EH (cell line): ENCODE results near the gene TEKTIP1.
"Not testable (repeated sequence)": the region's sequence is repeated elsewhere in the genome, so short reads cannot be mapped to it uniquely, and the experiment has no call there.

Experiments
- DNase-seq: peaks from one replicate; pipeline ENCODE4 v3.0.0-alpha.2; 2015; ENCODE audit warnings: low read depth

TEKTIP1 gene

DNA sequence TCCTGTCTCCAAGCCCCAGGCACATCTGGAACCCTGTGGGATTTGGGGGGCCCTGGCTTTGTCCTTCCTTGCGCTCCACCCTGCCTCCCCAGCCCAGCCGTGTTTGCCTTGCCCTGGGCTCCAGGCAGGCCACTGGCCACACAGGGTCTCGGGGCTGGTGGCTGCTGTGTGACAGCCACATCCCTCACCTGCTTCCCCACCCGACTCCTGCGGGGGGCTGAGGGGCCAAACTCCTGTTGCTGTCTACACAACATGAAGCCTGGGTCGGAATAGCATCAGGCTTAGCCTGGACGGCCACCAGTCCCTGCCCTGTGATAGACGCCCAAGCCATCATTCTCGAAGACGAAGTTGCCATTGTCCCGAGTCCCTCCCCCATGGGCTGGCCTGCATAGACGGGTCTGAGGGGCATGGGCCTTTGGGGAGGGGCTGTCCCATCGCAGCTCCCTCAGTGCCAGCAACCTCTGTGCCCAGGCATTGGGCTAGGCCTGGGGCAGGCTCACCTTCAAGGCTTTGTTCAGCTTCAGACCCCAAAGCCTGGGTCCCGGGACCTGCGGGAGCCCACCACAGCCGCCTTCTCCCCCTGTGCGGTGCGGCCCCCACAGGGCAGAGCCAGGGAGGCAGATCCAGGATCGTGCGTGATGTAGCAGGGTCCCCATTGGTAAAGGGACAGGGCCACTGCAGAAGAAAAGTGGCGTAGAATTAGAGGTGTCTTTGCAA is 15.5 kb upstream of the TEKTIP1 start:
- no peak for DNase-seq

- DNase-seq = no peak
Observed at GRCh38 chr19:3524078-3524842, 14.7 kb upstream of the TEKTIP1 start.

- no peak for DNase-seq
Observed at GRCh38 chr19:3524904-3525451, 14.0 kb upstream of the TEKTIP1 start.

DNA sequence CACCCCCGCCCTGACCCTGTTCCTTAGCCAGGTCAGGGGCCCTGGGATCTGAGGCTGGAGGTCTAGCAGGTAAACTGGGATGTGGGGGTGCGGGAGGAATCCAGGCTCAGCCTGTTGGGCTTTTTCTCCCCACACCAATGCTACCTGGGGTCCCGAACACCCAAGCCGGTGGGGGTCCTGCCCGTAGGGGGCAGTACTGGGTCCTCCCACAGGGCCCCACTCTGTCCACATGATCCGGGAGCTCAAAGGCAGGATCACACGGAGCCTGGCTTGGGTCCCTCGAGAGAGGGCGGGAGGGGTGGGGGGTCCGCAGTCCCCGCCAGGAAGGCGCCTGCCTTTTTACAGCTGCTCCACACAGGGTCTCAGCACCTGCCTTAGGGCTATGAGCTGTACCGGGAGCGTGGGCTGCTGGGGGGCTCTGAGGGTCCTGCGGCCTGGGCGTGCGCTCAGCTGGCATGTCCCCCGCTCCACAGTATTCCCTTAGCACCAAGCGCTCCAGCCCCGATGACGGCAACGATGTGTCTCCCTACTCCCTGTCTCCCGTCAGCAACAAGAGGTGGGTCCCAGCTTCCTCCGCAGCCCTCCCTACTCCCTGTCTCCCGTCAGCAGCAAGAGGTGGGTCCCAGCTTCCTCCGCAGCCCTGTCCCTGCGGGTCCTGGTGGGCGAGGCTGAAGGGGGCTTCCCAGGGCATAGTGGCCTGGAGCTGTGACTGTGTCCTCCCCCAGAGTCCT is 12.3 kb upstream of the TEKTIP1 start:
- no peak for DNase-seq

- no peak for DNase-seq
Observed at GRCh38 chr19:3527238-3527910, 11.6 kb upstream of the TEKTIP1 start.

DNA sequence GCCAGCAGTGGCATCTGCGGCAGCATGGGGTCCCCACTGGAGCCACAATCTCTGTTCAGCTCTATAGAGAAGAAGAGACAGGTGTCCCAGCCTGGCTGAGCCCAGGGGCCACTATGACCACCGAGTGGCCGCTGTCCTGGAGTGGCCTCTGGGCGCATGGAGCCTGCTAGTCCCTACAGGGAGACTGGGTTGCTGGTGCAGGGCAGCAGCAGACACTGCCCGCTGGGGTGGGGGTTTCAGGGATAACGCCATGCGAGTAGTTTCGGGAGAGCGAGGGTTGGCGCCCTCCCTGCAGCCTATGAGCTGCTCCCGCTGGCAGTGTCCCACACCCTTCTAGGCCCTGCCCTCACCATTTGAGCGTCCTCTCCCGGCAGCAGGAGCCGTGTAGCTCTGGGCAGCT is 10.9 kb upstream of the TEKTIP1 start:
- no peak for DNase-seq

DNA sequence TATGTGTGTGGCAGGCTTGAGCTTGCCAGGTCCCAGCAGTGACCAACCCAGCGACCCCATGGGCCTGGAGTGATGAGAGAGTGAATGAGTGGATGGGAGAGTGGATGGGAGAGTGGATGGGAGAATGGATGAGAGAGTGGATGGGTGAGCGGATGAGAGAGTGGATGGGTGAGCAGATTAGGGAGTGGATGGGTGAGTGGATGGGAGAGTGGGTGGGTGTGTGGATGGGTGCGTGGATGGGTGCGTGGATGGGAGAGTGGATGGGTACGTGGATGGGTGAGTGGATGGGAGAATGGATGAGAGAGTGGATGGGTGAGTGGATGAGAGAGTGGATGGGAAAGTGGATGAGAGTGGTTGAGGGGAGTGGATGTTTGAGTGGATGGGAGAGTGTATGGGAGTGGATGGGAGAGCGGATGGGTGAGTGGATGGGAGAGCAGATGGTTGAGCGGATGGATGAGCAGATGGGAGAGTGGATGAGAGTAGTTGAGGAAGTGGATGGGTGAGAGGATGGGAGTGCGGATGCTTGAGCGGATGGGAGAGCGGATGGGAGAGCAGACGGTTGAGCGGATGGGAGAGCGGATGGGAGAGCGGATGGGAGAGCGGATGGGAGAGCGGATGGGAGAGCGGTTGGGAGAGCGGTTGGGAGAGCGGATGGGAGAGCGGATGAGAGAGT is 10.3 kb upstream of the TEKTIP1 start:
- no peak for DNase-seq

DNA sequence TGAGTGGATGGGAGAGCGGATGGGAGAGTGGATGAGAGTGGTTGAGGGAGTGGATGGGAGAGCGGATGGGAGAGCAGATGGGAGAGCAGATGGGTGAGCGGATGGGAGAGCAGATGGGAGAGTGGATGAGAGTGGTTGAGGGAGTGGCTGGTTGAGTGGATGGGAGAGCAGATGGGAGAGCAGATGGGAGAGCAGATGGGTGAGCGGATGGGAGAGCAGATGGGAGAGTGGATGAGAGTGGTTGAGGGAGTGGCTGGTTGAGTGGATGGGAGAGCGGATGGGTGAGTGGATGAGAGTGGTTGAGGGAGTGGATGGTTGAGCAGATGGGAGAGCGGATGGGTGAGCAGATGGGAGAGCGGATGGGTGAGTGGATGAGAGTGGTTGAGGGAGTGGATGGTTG is 9.7 kb upstream of the TEKTIP1 start:
- DNase-seq = not testable (repeated sequence)

- no peak for DNase-seq
Observed at GRCh38 chr19:3530389-3530788, 8.6 kb upstream of the TEKTIP1 start.

DNA sequence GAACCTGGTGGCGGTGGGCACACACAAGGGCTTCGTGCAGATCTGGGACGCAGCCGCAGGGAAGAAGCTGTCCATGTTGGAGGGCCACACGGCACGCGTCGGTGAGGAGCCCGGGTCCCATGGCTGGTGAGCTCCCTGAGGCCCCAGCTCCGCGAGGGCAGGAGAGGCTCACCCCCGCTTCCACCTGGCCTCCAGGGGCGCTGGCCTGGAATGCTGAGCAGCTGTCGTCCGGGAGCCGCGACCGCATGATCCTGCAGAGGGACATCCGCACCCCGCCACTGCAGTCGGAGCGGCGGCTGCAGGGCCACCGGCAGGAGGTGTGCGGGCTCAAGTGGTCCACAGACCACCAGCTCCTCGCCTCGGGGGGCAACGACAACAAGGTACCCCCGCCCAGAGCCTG is 7.3 kb upstream of the TEKTIP1 start:
- no peak for DNase-seq

DNA sequence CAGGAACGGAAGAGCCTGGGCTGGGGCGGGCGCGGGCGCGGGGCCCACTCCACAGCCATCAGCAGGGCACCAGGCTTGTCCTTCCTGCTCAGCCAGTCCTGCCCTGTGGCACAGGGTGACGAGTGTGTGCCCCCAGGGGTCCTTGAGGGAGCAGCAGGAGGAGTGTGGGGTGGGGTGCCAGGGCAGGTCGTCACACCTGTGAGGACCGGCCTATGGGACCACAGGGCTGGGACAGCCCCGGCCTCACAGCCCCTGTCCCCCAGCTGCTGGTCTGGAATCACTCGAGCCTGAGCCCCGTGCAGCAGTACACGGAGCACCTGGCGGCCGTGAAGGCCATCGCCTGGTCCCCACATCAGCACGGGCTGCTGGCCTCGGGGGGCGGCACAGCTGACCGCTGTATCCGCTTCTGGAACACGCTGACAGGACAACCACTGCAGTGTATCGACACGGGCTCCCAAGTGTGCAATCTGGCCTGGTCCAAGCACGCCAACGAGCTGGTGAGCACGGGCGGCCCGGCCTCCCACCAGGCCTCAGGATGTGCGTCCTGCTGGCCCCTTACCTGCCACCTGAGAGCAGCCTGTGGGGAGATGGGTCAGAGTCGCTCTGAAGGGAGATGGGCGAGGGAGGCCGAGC is 6.7 kb upstream of the TEKTIP1 start:
- DNase-seq = no peak

DNA sequence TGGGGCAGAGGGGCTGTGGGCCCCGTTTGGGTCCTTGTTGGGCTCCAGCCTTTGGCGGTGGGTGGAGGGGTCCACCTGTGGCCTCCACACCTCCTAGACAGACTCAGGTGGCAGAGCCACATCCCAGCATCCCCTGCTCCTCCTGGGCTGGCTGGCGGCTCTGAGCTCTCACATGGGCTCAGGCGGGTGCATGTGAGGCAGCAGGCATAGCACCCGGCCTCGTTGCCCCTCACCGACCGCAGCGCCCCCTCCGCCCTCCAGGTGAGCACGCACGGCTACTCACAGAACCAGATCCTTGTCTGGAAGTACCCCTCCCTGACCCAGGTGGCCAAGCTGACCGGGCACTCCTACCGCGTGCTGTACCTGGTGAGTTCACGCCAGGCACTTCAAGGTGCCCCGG is 5.9 kb upstream of the TEKTIP1 start:
- no peak for DNase-seq

- DNase-seq = no peak
Observed at GRCh38 chr19:3533563-3534216, 5.3 kb upstream of the TEKTIP1 start.

GRCh38 chr19:3534375-3535234 is 4.4 kb upstream of the TEKTIP1 start:
- DNase-seq = no peak

- no peak for DNase-seq
Observed at GRCh38 chr19:3535235-3535535, 3.8 kb upstream of the TEKTIP1 start.

DNA sequence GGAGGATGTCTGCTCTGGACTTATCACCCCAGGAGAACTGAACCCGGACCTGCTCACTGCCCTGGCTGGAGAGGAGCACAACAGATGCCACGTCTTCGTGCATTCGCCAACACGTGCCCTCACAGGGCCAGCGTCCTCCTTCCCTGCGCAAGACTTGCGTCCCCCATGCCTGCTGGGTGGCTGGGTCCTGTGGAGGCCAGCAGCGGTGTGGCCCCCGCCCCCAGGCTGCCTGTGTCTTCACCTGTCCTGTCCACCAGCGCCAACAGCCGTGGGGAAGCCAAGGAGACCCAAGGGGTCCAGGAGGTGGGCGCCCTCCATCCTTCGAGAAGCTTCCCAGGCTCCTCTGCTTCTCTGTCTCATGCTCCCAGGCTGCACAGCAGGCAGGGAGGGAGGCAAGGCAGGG is 3.4 kb upstream of the TEKTIP1 start:
- no peak for DNase-seq

DNA sequence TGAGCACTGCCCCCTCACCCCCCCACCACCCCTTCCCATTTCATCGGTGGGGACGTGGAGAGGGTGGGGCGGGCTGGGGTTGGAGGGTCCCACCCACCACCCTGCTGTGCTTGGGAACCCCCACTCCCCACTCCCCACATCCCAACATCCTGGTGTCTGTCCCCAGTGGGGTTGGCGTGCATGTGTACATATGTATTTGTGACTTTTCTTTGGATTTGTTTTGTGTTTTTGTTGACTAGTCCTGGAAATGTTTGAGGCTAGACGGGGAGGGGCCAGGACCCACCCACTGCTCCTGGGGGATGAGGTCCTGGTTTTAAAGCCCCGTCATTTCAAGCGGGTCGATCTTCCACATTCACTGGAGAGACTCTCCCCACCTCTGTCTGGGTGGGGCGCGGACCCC is 3.0 kb upstream of the TEKTIP1 start:
- DNase-seq = no peak

DNA sequence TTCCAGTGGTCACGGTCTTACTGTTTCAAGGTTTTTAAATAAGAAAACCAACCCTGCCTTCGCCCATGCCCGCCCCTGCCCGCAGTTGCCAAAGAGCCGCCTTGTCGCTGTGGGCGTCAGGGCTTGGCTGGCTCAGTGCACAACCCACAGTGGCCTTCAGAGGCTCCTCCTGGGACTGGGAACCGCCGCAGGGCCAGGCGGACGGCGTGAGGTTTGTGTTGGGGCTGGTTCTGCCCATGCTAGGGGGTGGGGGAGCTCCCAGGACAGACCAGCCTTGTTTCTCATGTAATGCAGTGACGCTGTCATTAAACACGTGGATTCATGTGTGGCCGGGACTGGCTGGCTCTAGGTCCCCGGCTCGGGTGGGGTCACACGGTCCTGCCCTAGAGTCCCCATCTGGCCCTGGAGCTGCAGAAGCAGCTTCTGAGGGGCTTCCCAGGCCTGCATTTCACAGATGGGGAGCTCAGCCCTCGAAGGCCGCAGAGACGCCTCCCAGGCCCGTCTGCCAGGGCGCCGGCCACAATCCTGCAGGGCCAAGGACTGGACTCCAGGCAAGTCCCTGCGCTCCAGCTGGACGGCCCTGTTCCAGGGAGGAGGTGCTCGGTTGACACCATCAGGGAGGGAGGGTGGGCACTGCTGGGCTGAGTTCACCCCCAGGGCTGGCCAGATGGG is 2.4 kb upstream of the TEKTIP1 start:
- DNase-seq = no peak

- no peak for DNase-seq
Observed at GRCh38 chr19:3537101-3537437, 1.9 kb upstream of the TEKTIP1 start.
